Activated CD4-positive, alpha-beta T cell treated with anti-CD3 and anti-CD28 coated beads, Interleukin-2, amount 50 U/mL, for 24 hours (primary cell): ENCODE results near the gene MPZL1.

Experiments
- DNase-seq, 2 donors: peaks; one replicate each; pipeline ENCODE4 v3.0.0-alpha.2; 2020; ENCODE audit warnings: low read depth in 1 of 2, low spot score in 1 of 2

MPZL1 gene

GRCh38 chr1:167776151-167776550, 54.4 kb downstream of the MPZL1 start:
- no peak for DNase-seq

DNA sequence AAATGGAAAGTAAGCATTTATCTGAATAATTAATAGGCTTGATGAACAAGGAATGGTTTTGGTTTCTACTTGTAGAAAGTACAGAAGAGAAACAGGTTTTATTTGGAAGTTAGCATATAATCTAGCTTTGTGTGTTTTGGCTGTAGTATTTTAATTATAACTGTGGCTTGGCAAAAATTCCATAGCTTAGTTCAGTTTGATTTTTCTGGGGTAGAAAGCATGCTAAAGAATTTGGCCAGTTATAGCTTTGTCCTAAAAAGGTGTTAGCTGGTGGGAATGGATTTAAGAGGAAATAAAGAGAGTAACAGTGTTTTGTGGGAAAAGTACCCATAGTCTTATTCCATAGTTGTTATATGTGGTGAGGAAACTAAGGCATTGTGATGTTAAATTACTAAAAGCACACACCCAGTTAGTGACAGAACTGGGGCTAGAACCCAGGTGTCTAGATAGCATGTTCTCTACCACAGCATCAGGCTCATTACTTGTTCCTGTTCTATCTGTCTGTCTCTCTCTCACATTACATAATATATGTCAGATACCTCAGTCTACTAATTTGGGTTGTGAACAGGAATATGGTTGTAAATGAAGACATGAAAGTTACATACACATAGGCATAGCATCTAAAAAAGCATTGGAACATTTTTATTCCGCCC, 55.0 kb downstream of the MPZL1 start:
- DNase-seq = no peak

GRCh38 chr1:167777269-167777650, 55.5 kb downstream of the MPZL1 start:
- no peak for DNase-seq

DNA sequence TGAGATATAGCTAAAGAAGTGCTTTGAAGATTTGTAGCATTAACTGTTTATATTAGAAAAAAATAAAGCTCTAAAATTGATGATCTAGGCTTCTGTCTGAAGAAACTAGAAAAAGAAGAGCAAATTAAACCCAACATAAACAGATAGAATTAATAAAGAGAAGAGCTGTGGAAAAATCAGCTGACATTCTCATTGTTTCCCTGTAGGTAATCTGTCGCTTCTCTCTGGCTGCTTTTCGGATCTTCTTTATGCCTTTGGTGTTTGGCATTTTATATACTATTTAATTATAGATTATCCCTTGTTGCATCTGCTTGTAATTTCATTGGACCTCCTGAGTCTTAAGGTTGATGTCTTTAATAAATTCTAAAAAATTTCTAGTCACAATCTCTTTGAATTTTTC, 59.8 kb downstream of the MPZL1 start:
- no peak for DNase-seq

DNA sequence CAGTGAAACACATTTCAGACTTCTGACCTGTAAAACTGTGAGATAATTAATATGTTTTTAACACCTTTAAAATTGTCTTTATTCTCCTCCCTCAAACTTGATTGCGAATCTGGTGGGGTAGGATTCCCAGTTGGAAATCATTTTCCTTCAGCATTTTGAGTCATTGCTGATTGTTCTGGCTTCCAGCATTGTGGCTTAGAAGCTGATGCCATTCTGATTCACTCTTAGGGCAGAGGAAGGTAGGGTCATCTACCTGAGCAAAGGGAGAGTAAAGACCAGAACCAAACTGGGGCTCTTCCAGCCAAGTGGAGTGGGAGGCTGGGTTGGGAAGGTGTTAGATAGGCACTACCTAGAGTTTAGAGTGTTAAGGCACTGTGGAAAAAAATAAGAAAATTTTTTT, 61.2 kb downstream of the MPZL1 start:
- no peak for DNase-seq

DNA sequence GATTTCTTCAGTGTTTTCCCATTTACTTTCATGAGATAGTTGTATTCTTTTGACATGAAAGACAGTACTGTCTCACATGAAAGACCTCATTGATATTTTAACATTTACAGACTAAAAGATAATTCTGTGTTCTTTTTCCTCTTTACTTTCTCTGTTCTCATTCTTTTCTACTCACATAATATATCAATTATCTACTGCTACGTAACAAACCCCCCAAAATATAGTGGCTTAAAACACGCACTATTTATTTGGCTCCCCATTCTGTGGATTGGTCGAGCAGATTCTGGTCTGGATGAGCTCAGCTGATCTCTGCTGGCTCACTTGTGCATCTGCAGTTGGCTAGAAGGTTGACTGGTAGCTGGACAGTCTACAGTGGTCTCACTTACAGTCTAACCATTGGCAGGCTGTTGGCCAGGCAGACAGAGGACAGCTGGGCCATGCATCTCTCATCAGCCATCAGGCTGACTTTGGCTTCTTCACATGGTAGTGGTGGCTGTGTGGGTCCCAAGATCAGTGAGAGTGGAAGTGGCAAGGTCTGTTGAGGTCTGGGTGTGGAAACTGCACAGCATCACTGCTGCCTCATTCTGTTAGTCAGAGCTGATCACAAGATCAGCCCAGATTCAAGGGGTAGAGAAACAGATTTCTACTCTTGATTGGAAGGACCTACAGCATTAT, 63.2 kb downstream of the MPZL1 start:
- no peak for DNase-seq

- no peak for DNase-seq
Observed at GRCh38 chr1:167786502-167786901, 64.7 kb downstream of the MPZL1 start.

- no peak for DNase-seq
Observed at GRCh38 chr1:167789501-167789900, 67.7 kb downstream of the MPZL1 start.

DNA sequence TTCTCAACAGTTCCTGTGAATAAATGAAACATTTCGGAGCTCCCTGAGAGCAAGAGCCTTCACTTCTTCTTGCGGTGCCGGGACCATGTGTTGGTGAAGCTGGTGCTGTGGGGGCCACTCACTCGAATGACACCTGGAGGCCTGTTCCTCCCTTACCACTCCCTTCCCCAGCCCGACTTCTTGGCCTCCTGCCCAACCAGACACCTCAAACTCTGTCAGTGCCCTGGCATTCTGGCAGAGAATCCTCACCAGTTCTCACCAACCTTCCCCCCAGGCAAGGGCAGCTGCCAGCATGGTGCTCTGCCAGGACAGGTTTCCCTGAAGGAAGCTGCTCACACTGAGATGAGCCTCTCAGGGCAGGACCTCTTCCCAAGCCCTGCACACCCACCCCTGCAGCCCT, 68.3 kb downstream of the MPZL1 start:
- DNase-seq = no peak

DNA sequence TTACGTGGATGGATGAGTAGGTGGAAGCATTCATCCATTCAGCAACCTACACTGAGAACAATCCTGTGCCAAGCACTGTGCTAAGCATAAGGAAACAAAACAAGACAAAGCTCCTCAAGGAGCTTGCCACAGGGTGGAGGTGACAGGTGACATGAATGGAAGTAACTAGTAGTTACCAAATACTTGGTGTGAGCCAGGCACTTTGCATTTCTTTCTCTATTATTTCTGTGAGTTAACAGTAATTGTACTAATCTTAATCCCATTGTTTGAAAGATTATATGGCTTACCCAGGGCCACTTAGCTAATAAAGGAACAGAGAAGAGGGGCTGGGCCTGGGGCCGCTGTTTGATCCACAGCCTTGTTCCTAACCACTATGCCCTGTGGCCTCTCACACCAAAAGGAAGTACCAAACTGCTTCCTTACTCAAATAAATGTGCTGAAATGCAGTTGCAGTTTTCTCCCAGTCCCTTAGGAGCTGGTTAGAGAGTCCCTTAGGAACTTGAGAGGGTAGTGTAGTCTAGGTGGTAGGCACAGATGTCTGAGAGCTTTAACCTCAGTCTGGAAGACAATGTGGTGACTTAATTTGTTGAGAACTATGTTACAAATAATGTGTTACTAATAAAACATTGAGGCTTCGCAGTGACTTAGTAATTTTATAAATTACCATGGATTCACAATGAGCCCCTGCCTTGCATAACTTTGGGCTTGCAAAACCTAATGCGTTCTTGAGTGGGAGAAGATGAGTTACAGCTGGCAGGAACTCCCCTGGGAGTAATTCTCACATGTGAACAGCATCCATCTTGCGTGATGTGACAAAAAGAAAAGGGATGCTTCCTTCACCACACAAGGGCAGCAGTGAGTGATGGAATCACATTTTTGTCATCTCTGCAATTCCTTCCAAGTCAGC, 69.8 kb downstream of the MPZL1 start:
- DNase-seq = no peak

DNA sequence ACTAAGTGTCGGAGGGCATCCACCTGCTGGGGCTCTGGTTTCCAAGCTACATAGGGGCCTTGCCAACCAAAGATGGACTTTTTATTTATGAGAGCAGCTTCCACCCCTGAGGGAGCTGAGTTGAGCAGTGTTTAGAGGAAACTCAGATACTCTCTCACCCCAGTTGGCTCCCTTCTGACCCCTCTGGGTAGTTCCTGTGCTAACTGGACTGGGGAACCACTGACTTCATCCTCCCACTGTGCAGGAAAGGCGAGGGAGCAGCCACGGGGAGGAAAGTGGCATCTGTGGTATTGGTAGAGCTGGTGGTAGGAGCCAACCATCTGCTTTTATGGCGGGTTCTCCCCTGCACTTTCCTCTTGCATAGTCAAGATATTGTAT, 70.4 kb downstream of the MPZL1 start:
- no peak for DNase-seq

DNA sequence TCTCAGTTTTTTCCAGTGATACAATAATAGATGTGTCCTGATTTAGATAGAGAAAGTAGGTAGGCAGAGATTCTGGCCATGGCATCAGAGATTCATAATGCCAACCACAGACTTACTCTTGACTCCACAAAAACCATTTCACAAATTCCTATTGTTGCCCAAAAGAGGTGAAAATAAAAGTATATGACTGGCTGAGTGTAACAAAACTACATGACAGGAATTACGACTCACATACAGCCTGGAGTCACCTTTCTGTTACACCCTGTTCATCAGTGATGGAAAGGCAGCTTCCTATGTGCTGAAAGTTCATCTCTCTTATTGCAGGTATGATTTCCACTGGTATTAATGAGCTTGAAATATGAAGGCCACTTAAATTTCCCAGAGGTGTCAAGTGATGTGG, 72.3 kb downstream of the MPZL1 start:
- DNase-seq = no peak

- DNase-seq = no peak
Observed at GRCh38 chr1:167795810-167796740, 74.3 kb downstream of the MPZL1 start.

GRCh38 chr1:167797015-167797414, 75.2 kb downstream of the MPZL1 start:
- DNase-seq = no peak

DNA sequence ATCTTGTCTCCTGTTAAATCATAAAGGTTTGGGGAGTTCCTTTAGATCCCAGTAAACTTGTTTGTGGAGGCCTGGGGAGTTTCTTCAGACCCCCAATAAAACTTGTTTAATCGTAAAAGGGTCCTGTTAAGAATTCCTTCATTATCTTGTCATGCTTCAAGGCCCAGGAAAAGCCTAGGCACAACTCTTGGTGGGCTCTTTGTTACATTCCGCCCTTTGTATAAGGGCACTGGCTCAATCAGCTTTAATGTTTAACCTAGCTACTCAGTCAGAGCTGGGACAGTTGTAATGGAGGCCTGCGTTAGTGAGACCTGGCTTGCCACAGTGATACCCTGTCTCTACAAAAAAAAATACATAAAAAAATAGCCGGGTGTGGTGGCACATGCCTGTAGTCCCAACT, 77.2 kb downstream of the MPZL1 start:
- DNase-seq = no peak

DNA sequence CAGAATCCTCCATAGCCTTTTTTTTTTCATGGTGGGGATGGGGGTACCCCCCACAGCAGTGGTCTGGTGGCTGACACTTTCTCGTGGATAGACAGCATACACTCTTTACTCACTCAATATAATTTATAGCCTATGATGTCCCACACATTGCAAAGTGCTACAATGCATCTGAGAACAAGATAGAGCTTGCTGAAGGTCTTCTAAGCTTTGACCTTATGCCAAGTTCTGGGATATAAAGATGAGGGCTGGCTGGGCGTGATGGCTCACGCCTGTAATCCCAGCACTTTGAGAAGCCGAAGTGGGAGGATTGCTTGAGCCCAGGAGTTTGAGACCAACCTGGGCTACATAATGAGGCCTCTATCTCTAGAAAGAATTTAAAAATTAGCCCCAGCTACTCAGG, 78.0 kb downstream of the MPZL1 start:
- no peak for DNase-seq

GRCh38 chr1:167800251-167800650, 78.5 kb downstream of the MPZL1 start:
- DNase-seq = no peak

DNA sequence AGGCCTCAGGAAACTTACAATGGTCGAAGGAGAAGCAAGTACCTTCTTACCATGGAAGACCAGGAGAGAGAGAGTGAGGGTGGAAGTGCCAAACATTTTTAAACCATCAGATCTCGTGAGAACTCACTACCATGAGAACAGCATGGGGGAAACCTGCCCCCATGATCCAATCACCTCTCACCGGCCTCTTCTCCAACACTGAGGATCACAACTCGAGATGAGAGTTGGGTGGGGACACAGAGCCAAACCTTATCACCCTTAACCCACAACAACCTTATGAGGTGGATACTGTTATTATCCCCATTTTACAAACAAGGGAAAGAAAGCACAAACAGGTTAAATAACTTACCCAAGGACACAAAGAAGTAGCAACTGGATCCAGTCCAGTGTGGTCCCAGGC, 80.5 kb downstream of the MPZL1 start:
- no peak for DNase-seq

GRCh38 chr1:167803358-167804207, 81.8 kb downstream of the MPZL1 start:
- peak; percentile 74 to 87 for DNase-seq

GRCh38 chr1:167805041-167805556, 83.3 kb downstream of the MPZL1 start:
- DNase-seq = no peak
